ENCODE measurements around the gene DNAH6.
"Not testable (repeated sequence)": the region's sequence is repeated elsewhere in the genome, so short reads cannot be mapped to it uniquely, and the experiment has no call there.

The DNAH6 gene

GRCh38 chr2:84516234-84516986 is at the start of gene DNAH6:
Gene DNAH6 (plus strand): TSS chr2:84516498. CDS start chr2:84517827, 1,329 bp downstream.
- peak; percentile 90 for DNase-seq

GRCh38 chr2:84467389-84467788 is 48.9 kb upstream of the DNAH6 start:
- no peak for DNase-seq

- not testable (repeated sequence) for DNase-seq
Measured at GRCh38 chr2:84472423-84472822, 43.9 kb upstream of the DNAH6 start.

GRCh38 chr2:84472856-84473565 is 43.3 kb upstream of the DNAH6 start:
- DNase-seq, result no peak

- no peak for DNase-seq
Measured at GRCh38 chr2:84474176-84474575, 42.1 kb upstream of the DNAH6 start.

GRCh38 chr2:84477886-84478285 is 38.4 kb upstream of the DNAH6 start:
- no peak for DNase-seq

- no peak for DNase-seq
Measured at GRCh38 chr2:84478867-84479266, 37.4 kb upstream of the DNAH6 start.

- DNase-seq, result no peak
Measured at GRCh38 chr2:84481702-84482101, 34.6 kb upstream of the DNAH6 start.

- DNase-seq, result no peak
Measured at GRCh38 chr2:84482603-84483002, 33.7 kb upstream of the DNAH6 start.

- DNase-seq, result no peak
Measured at GRCh38 chr2:84483320-84483719, 33.0 kb upstream of the DNAH6 start.

GRCh38 chr2:84486441-84487115 is 29.7 kb upstream of the DNAH6 start:
- no peak for DNase-seq

GRCh38 chr2:84487298-84487996 is 28.9 kb upstream of the DNAH6 start:
- no peak for DNase-seq

- DNase-seq, result no peak
Measured at GRCh38 chr2:84491256-84491655, 25.0 kb upstream of the DNAH6 start.

- DNase-seq, result no peak
Measured at GRCh38 chr2:84491741-84492140, 24.6 kb upstream of the DNAH6 start.

GRCh38 chr2:84492571-84492970 is 23.7 kb upstream of the DNAH6 start:
- DNase-seq, result no peak

- no peak for DNase-seq
Measured at GRCh38 chr2:84493514-84493913, 22.8 kb upstream of the DNAH6 start.

- no peak for DNase-seq
Measured at GRCh38 chr2:84494070-84494469, 22.2 kb upstream of the DNAH6 start.

GRCh38 chr2:84495539-84496146 is 20.7 kb upstream of the DNAH6 start:
- DNase-seq, result no peak

GRCh38 chr2:84496386-84496785 is 19.9 kb upstream of the DNAH6 start:
- DNase-seq, result no peak

- DNase-seq, result no peak
Measured at GRCh38 chr2:84497285-84497684, 19.0 kb upstream of the DNAH6 start.

- DNase-seq, result no peak
Measured at GRCh38 chr2:84498150-84498799, 18.0 kb upstream of the DNAH6 start.

GRCh38 chr2:84511024-84511423 is 5.3 kb upstream of the DNAH6 start:
- DNase-seq, result not testable (repeated sequence)

Measured in right forelimb (tissue), 1 donor.